IMR-90 (cell line): ENCODE measurements around the gene ILDR2. TPM values are rescaled to one million over a fixed set of nuclear protein-coding genes. Genes with fewer than 3 reads are reported as not detected.

ENCODE experiments used
- ATAC-seq: fragments of 200-7000 bp; cut with Tn5 transposase; 2 replicates; pipeline ENCODE4 v1.9.1; 2020; ENCODE audit warnings: low read depth, mild to moderate bottlenecking, moderate library complexity
- BruUV-seq: library from RNA; stranded (reverse); fragments of 400-500 nt; replicated peaks from 2 replicates; lab custom pipeline; 2021; lab: Mats Ljungman, UMichigan
- CTCF ChIA-PET: fragments of 300-600 bp; formaldehyde crosslinking; extraction: SDS; loops from one replicate; lab custom pipeline; 2021; ENCODE audit warnings: antibody characterized with exemption; lab: Yijun Ruan, JAX
- POLR2A ChIA-PET: fragments of 300-600 bp; sonication (Branson Sonifier 250); formaldehyde crosslinking; loops from one replicate; lab custom pipeline; 2022; ENCODE audit warnings: antibody characterized with exemption; ENCODE audit not compliant: unreplicated experiment; lab: Charles Lee
- DNase-seq: peaks from one replicate; pipeline ENCODE4 v3.0.0; 2013
- H2AFZ ChIP-seq: replicated peaks from 2 replicates; pipeline ENCODE3; 2013; ENCODE audit warnings: low read length, mild to moderate bottlenecking; ENCODE audit not compliant: poor library complexity
- H2AK5ac ChIP-seq: 2 replicates; pipeline ENCODE4 v1.6.1; 2013; ENCODE audit warnings: low read depth, low read length, inconsistent platforms
- H2AK9ac ChIP-seq: replicated peaks from 2 replicates; pipeline ENCODE3; 2013; ENCODE audit warnings: mild to moderate bottlenecking, low read depth, low read length, moderate library complexity; ENCODE audit not compliant: poor library complexity
- H2BK120ac ChIP-seq: 2 replicates; pipeline ENCODE4 v1.6.1; 2013; ENCODE audit warnings: low read depth, low read length, inconsistent platforms
- H2BK15ac ChIP-seq: 3 replicates; pipeline ENCODE4 v1.6.1; 2013; ENCODE audit warnings: low read depth, low read length, inconsistent platforms
- H2BK20ac ChIP-seq: 2 replicates; pipeline ENCODE4 v1.6.1; 2013; ENCODE audit warnings: low read depth, mild to moderate bottlenecking, inconsistent platforms, low read length, moderate library complexity
- H2BK5ac ChIP-seq: 2 replicates; pipeline ENCODE4 v1.6.1; 2013; ENCODE audit warnings: mild to moderate bottlenecking, low read depth, low read length, inconsistent platforms; ENCODE audit not compliant: poor library complexity, severe bottlenecking
- H3K14ac ChIP-seq: replicated peaks from 2 replicates; pipeline ENCODE4 v1.6.1; 2013; ENCODE audit warnings: low read depth, low read length, inconsistent platforms
- H3K18ac ChIP-seq: 2 replicates; pipeline ENCODE4 v1.6.1; 2013; ENCODE audit warnings: low read depth, low read length, control low read depth
- H3K23ac ChIP-seq: 2 replicates; pipeline ENCODE4 v1.6.1; 2013; ENCODE audit warnings: low read depth, low read length, inconsistent platforms
- H3K27ac ChIP-seq: 2 replicates; pipeline ENCODE4 v1.5.1; 2013; ENCODE audit warnings: mild to moderate bottlenecking, control low read depth, low read length; ENCODE audit not compliant: insufficient read depth
- H3K27me3 ChIP-seq: 2 replicates; pipeline ENCODE4 v1.6.1; 2013; ENCODE audit warnings: low read length; ENCODE audit not compliant: control insufficient read depth, insufficient read depth
- H3K36me3 ChIP-seq: 2 replicates; pipeline ENCODE4 v1.6.1; 2013; ENCODE audit warnings: low read length, mixed read lengths; ENCODE audit not compliant: control insufficient read depth, insufficient read depth
- H3K4ac ChIP-seq: 2 replicates; pipeline ENCODE4 v1.6.1; 2013; ENCODE audit warnings: low read depth, low read length, inconsistent platforms
- H3K4me1 ChIP-seq: 2 replicates; pipeline ENCODE4 v1.6.1; 2013; ENCODE audit warnings: low read length, mixed read lengths; ENCODE audit not compliant: control insufficient read depth, insufficient read depth
- H3K4me2 ChIP-seq: 2 replicates; pipeline ENCODE4 v1.6.1; 2013; ENCODE audit warnings: low read depth, mild to moderate bottlenecking, control low read depth, low read length, moderate library complexity
- H3K4me3 ChIP-seq: 2 replicates; pipeline ENCODE4 v1.5.1; 2013; ENCODE audit warnings: low read depth, mild to moderate bottlenecking, control low read depth, low read length, moderate library complexity; ENCODE audit not compliant: insufficient read depth
- H3K56ac ChIP-seq: 2 replicates; pipeline ENCODE4 v1.6.1; 2013; ENCODE audit warnings: low read length, inconsistent platforms; ENCODE audit not compliant: insufficient read depth; ENCODE audit errors: extremely low read depth
- H3K79me1 ChIP-seq, 2 experiments: 2 replicates each; pipeline ENCODE4 v1.6.1; 2013; ENCODE audit warnings: low read length in 2 of 2, inconsistent platforms in 1 of 2, low read depth in 1 of 2
- H3K9ac ChIP-seq: 2 replicates; pipeline ENCODE4 v1.6.1; 2013; ENCODE audit warnings: low read depth, low read length, control low read depth
- H3K9me1 ChIP-seq: 2 replicates; pipeline ENCODE4 v1.6.1; 2013; ENCODE audit warnings: low read length, inconsistent platforms; ENCODE audit not compliant: insufficient read depth
- H3K9me3 ChIP-seq: 2 replicates; pipeline ENCODE4 v1.6.1; 2013; ENCODE audit warnings: low read length; ENCODE audit not compliant: control insufficient read depth, insufficient read depth
- H4K20me1 ChIP-seq: 2 replicates; pipeline ENCODE4 v1.6.1; 2013; ENCODE audit warnings: low read length, inconsistent platforms; ENCODE audit not compliant: insufficient read depth
- H4K5ac ChIP-seq: 2 replicates; pipeline ENCODE4 v1.6.1; 2013; ENCODE audit warnings: mild to moderate bottlenecking, low read depth, low read length, control low read depth
- H4K8ac ChIP-seq, 2 experiments: 2 replicates each; pipeline ENCODE4 v1.6.1; 2013; ENCODE audit warnings: low read depth in 2 of 2, low read length in 2 of 2, control low read depth in 1 of 2, inconsistent platforms in 1 of 2
- H4K91ac ChIP-seq: 2 replicates; pipeline ENCODE4 v1.6.1; 2013; ENCODE audit warnings: low read depth, low read length, inconsistent platforms; ENCODE audit not compliant: insufficient read depth
- CHD1 ChIP-seq: IDR thresholded peaks from 2 replicates; pipeline ENCODE4 v1.6.1; 2012; ENCODE audit warnings: low read depth, low read length, improper control_type of control experiment
- FOS ChIP-seq: fragments of 150-350 bp; IDR thresholded peaks from 2 replicates; pipeline ENCODE4 v1.6.1; 2016; ENCODE audit warnings: low read depth, low read length
- MAFK ChIP-seq: IDR thresholded peaks from 2 replicates; pipeline ENCODE4 v1.6.1; 2012; ENCODE audit warnings: low read depth, low read length, improper control_type of control experiment
- NFE2L2 ChIP-seq: fragments of 150-350 bp; IDR thresholded peaks from 2 replicates; pipeline ENCODE4 v1.6.1; 2016; ENCODE audit warnings: low read depth, mild to moderate bottlenecking, low read length
- POLR2A ChIP-seq: IDR thresholded peaks from 2 replicates; pipeline ENCODE4 v1.6.1; 2012; ENCODE audit warnings: mild to moderate bottlenecking, low read depth, low read length
- RFX5 ChIP-seq: IDR thresholded peaks from 2 replicates; pipeline ENCODE4 v1.8.0; 2012; ENCODE audit warnings: low read depth, mild to moderate bottlenecking, low read length, moderate library complexity
- SMC3 ChIP-seq: fragments of 150-350 bp; IDR thresholded peaks from 2 replicates; pipeline ENCODE4 v1.6.1; 2016; ENCODE audit warnings: low read depth, mild to moderate bottlenecking, antibody characterized with exemption, low read length, moderate library complexity
- WGBS, 2 experiments: methylation state at CpG; one replicate each; pipeline versions ENCODE4 v1.1.5 to v1.1.7; 2013; ENCODE audit warnings: missing lambda C conversion rate in 2 of 2; ENCODE audit not compliant: insufficient read length in 1 of 2; ENCODE audit errors: extremely low coverage in 2 of 2; 5-methylcytosine and 5-hydroxymethylcytosine counted together
- dilution Hi-C: fragments of 300-500 bp; cut with HindIII; formaldehyde crosslinking; loops from one replicate; pipeline ENCODE4 v1.14.3; 2018; ENCODE audit warnings: low sequenced_read_pairs; ENCODE audit not compliant: unreplicated experiment
- in situ Hi-C: fragments of 300-500 bp; cut with MboI; formaldehyde crosslinking; loops from 3 replicates; pipeline ENCODE4 v1.14.3; 2019; ENCODE audit warnings: low sequenced_read_pairs, inconsistent platforms, mixed read lengths
- intact Hi-C: fragments of 100-400 bp; cut with micrococcal nuclease; formaldehyde crosslinking; loops from 2 replicates; pipeline ENCODE4 v1.10.0; 2022
- polyA plus RNA-seq, 3 experiments: library from polyadenylated mRNA; depleted of rRNA; stranded (reverse); fragments of >200 nt; gene quantifications; 2 replicates each; pipeline ENCODE4 v1.2.3, GENCODE V29; 2012; ENCODE audit warnings: low replicate concordance in 1 of 3
- total RNA-seq: library from RNA; depleted of rRNA; stranded (reverse); fragments of >200 nt; gene quantifications from 2 replicates; pipeline ENCODE4 v1.2.3, GENCODE V29; 2012
- TF ChIP-seq, protein P1 (sequence below): conservative IDR thresholded peaks from 2 replicates; pipeline ENCODE4 v1.5.1; 2012; ENCODE audit warnings: mild to moderate bottlenecking, low read depth, low read length, improper control_type of control experiment
- TF ChIP-seq, protein P2 (sequence below): fragments of 150-350 bp; IDR thresholded peaks from 2 replicates; pipeline ENCODE4 v1.6.1; 2017; ENCODE audit warnings: mild to moderate bottlenecking, antibody characterized with exemption, low read length, low read depth
- TF ChIP-seq, protein P3 (sequence below): fragments of 150-350 bp; IDR thresholded peaks from 2 replicates; pipeline ENCODE4 v1.6.1; 2016; ENCODE audit warnings: low read depth, mild to moderate bottlenecking, low read length, moderate library complexity, borderline replicate concordance

ILDR2 gene
- total and polyA plus RNA-seq, 2 of the 4 experiments (the other 2 are of a cell fraction), result under 0.01 TPM; not detected in 1

DNA sequence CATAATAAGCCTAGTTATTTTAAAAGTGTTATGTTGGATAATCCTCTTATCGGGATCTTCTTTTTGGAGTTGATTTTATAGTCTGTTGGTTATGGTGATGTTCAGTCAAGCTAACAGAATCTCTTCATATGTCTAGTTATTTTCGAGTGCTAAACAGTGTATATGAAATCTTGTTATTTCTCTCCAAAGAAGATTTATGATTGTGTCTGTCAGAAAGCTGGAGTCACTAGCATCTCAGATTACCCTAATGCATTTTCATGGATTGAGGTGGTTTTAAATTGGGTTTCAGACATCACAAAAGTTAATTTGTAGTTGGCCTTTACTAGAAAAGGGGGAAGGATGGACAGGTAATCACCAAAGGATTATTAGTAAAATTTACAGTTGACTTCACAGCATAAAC, 27.0 kb upstream of the ILDR2 start:
- BruUV-seq, result no TSS peak
- POLR2A ChIA-PET, result no interaction called here
- no peak overlapping the region for H2BK120ac ChIP-seq

More for the DNA sequence above, 27.0 kb upstream of the ILDR2 start:
- WGBS, 2 experiments, result no CpG with 5 or more reads among the region's 2 CpGs
- dilution Hi-C loops (no loop called here), intact Hi-C loops (no loop called here), in situ Hi-C loops (no loop called here)
- Histone ChIP-seq H3K27me3 (no peaks in the 10 kb centered on the region), H2BK15ac (no peak overlapping the region), H4K91ac (no peak overlapping the region), H4K20me1 (no peaks in the 10 kb centered on the region), H3K18ac (no peak overlapping the region), H3K56ac (no peak overlapping the region), H3K9ac (no peak overlapping the region), H3K27ac (no peak overlapping the region), H2AFZ (no peak overlapping the region), H3K14ac (no peak overlapping the region), H3K79me1 (no peaks in the 10 kb centered on the region), H2BK20ac (no peak overlapping the region), H4K5ac (no peak overlapping the region), H2AK5ac (no peak overlapping the region), H3K9me1 (no peaks in the 10 kb centered on the region), H2BK5ac (no peak overlapping the region), H2AK9ac (no peak overlapping the region), H3K23ac (no peak overlapping the region), H3K4me2 (no peak overlapping the region), H4K8ac (no peak overlapping the region), H3K4ac (no peak overlapping the region), H3K4me1 (no peaks in the 10 kb centered on the region), H3K9me3 (no peaks in the 10 kb centered on the region), H3K4me3 (no peak overlapping the region), H3K36me3 (no peaks in the 10 kb centered on the region)
- ATAC-seq (no peak), DNase-seq (no peak)
- CTCF ChIA-PET, result no interaction called here
- TF ChIP-seq POLR2A (no peak), CHD1 (no peak), SMC3 (no peak), NFE2L2 (no peak), FOS (no peak), MAFK (no peak), RFX5 (no peak)
- TF ChIP-seq, protein P1, sequence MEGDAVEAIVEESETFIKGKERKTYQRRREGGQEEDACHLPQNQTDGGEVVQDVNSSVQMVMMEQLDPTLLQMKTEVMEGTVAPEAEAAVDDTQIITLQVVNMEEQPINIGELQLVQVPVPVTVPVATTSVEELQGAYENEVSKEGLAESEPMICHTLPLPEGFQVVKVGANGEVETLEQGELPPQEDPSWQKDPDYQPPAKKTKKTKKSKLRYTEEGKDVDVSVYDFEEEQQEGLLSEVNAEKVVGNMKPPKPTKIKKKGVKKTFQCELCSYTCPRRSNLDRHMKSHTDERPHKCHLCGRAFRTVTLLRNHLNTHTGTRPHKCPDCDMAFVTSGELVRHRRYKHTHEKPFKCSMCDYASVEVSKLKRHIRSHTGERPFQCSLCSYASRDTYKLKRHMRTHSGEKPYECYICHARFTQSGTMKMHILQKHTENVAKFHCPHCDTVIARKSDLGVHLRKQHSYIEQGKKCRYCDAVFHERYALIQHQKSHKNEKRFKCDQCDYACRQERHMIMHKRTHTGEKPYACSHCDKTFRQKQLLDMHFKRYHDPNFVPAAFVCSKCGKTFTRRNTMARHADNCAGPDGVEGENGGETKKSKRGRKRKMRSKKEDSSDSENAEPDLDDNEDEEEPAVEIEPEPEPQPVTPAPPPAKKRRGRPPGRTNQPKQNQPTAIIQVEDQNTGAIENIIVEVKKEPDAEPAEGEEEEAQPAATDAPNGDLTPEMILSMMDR, result no peak
- TF ChIP-seq, protein P2, sequence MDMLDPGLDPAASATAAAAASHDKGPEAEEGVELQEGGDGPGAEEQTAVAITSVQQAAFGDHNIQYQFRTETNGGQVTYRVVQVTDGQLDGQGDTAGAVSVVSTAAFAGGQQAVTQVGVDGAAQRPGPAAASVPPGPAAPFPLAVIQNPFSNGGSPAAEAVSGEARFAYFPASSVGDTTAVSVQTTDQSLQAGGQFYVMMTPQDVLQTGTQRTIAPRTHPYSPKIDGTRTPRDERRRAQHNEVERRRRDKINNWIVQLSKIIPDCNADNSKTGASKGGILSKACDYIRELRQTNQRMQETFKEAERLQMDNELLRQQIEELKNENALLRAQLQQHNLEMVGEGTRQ, result no peak
- TF ChIP-seq, protein P3, sequence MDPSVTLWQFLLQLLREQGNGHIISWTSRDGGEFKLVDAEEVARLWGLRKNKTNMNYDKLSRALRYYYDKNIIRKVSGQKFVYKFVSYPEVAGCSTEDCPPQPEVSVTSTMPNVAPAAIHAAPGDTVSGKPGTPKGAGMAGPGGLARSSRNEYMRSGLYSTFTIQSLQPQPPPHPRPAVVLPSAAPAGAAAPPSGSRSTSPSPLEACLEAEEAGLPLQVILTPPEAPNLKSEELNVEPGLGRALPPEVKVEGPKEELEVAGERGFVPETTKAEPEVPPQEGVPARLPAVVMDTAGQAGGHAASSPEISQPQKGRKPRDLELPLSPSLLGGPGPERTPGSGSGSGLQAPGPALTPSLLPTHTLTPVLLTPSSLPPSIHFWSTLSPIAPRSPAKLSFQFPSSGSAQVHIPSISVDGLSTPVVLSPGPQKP, result no peak
